Fibroblast of mammary gland (primary cell): ENCODE results near the gene RNF31.

ENCODE experiments used
- DNase-seq: peaks from one replicate; pipeline ENCODE4 v3.0.0-alpha.2; 2010; ENCODE audit warnings: low read depth
- H3K4me3 ChIP-seq: 2 replicates; pipeline ENCODE4 v1.5.1; 2011; ENCODE audit warnings: low read depth, mild to moderate bottlenecking, low read length, moderate library complexity; ENCODE audit not compliant: control insufficient read depth
- CTCF ChIP-seq: conservative IDR thresholded peaks from 2 replicates; pipeline ENCODE4 v1.5.1; 2011; ENCODE audit warnings: low read depth, low read length, inconsistent platforms; ENCODE audit not compliant: control insufficient read depth, insufficient read depth

RNF31 gene

GRCh38 chr14:24127673-24128072 is 19.6 kb upstream of the RNF31 start:
- no peak for TF ChIP-seq CTCF
- no peak for DNase-seq

GRCh38 chr14:24129410-24129998 is 17.8 kb upstream of the RNF31 start:
- no peak for TF ChIP-seq CTCF
- no peak for DNase-seq
- H3K4me3 ChIP-seq, result no peak overlapping the region

More at GRCh38 chr14:24127673-24128072, 19.6 kb upstream of the RNF31 start:
- H3K4me3 ChIP-seq, result no peak overlapping the region

GRCh38 chr14:24130380-24130716 is 16.9 kb upstream of the RNF31 start, which contains the start of gene FITM1:
Gene FITM1, plus strand, starts transcription at chr14:24130659. Its CDS starts 905 bp downstream, at chr14:24131564.
- no peak within 1 kb of the TSS for H3K4me3 ChIP-seq
- DNase-seq, result no peak
- no peak for TF ChIP-seq CTCF

GRCh38 chr14:24130717-24131548 is 16.4 kb upstream of the RNF31 start:
- no peak overlapping the region for H3K4me3 ChIP-seq
- no peak for DNase-seq
- TF ChIP-seq CTCF, result no peak

GRCh38 chr14:24131549-24131966 is 15.7 kb upstream of the RNF31 start:
- TF ChIP-seq CTCF, result no peak
- no peak for DNase-seq
- no peak overlapping the region for H3K4me3 ChIP-seq

- no peak for DNase-seq
- H3K4me3 ChIP-seq, result no peak overlapping the region
- TF ChIP-seq CTCF, result no peak
Measured at GRCh38 chr14:24132061-24132685, 15.1 kb upstream of the RNF31 start.
